Stimulated activated memory B cell treated with anti-CD40 and anti-IgM and Interleukin-4, amounts not matched to agents 10 μg/mL and 1 μg/mL and 100 μg/mL, for 72 hours (primary cell): ENCODE measurements around the gene STXBP5.

Source experiments
- ATAC-seq: fragments of 150-1000 bp; cut with Tn5 transposase; 2 replicates; pipeline ENCODE4 v1.10.0; 2021
- H3K27ac Mint-ChIP-seq: one replicate; pipeline ENCODE4 v1.8.0; 2022; ENCODE audit warnings: mild to moderate bottlenecking, mixed read lengths
- H3K27me3 Mint-ChIP-seq: one replicate; pipeline ENCODE4 v1.8.0; 2022; ENCODE audit warnings: mixed read lengths
- H3K36me3 Mint-ChIP-seq: one replicate; pipeline ENCODE4 v1.8.0; 2022; ENCODE audit warnings: mixed read lengths
- H3K4me1 Mint-ChIP-seq: one replicate; pipeline ENCODE4 v1.8.0; 2022; ENCODE audit warnings: mixed read lengths
- H3K4me3 Mint-ChIP-seq: one replicate; pipeline ENCODE4 v1.8.0; 2022; ENCODE audit warnings: mild to moderate bottlenecking, moderate library complexity, mixed read lengths
- H3K9me3 Mint-ChIP-seq: one replicate; pipeline ENCODE4 v1.8.0; 2022; ENCODE audit warnings: mixed read lengths

STXBP5 gene

GRCh38 chr6:147382945-147383554 lies 178.8 kb downstream of the STXBP5 start:
- Mint-ChIP-seq H3K27me3 (no peaks in the 10 kb centered on the region), H3K4me3 (no peak overlapping the region), H3K9me3 (no peaks in the 10 kb centered on the region), H3K4me1 (no peaks in the 10 kb centered on the region), H3K36me3 (peaks cover 27% of the 10 kb centered on the region), H3K27ac (no peak overlapping the region)
- ATAC-seq = no peak

- H3K27me3 Mint-ChIP-seq = no peaks in the 10 kb centered on the region
- peaks cover 24% of the 10 kb centered on the region for H3K36me3 Mint-ChIP-seq
- ATAC-seq = peak; percentile 43
- H3K4me1 Mint-ChIP-seq = no peaks in the 10 kb centered on the region
- H3K4me3 Mint-ChIP-seq = no peak overlapping the region
- H3K27ac Mint-ChIP-seq = no peak overlapping the region
- no peaks in the 10 kb centered on the region for H3K9me3 Mint-ChIP-seq
Observed at GRCh38 chr6:147384029-147384428, 179.8 kb downstream of the STXBP5 start.

- Mint-ChIP-seq H3K36me3 (peaks cover 19% of the 10 kb centered on the region), H3K27ac (no peak overlapping the region), H3K9me3 (no peaks in the 10 kb centered on the region), H3K4me3 (no peak overlapping the region), H3K4me1 (no peaks in the 10 kb centered on the region), H3K27me3 (no peaks in the 10 kb centered on the region)
- ATAC-seq = no peak
Observed at GRCh38 chr6:147384737-147385710, 180.8 kb downstream of the STXBP5 start.

- peaks cover 12% of the 10 kb centered on the region for H3K4me1 Mint-ChIP-seq
- no peak for ATAC-seq
- H3K36me3 Mint-ChIP-seq = no peaks in the 10 kb centered on the region
- no peaks in the 10 kb centered on the region for H3K9me3 Mint-ChIP-seq
- no peak overlapping the region for H3K4me3 Mint-ChIP-seq
- no peaks in the 10 kb centered on the region for H3K27me3 Mint-ChIP-seq
- no peak overlapping the region for H3K27ac Mint-ChIP-seq
Observed at GRCh38 chr6:147389463-147389862, 185.2 kb downstream of the STXBP5 start.

- no peaks in the 10 kb centered on the region for H3K36me3 Mint-ChIP-seq
- H3K27me3 Mint-ChIP-seq = no peaks in the 10 kb centered on the region
- no peaks in the 10 kb centered on the region for H3K9me3 Mint-ChIP-seq
- H3K4me1 Mint-ChIP-seq = peaks cover 12% of the 10 kb centered on the region
- H3K4me3 Mint-ChIP-seq = no peak overlapping the region
- no peak overlapping the region for H3K27ac Mint-ChIP-seq
- ATAC-seq = no peak
Observed at GRCh38 chr6:147390909-147391536, 186.8 kb downstream of the STXBP5 start.

- Mint-ChIP-seq H3K27ac (no peak overlapping the region), H3K36me3 (no peaks in the 10 kb centered on the region), H3K27me3 (peaks cover 11% of the 10 kb centered on the region), H3K9me3 (no peaks in the 10 kb centered on the region), H3K4me1 (peaks cover 12% of the 10 kb centered on the region), H3K4me3 (no peak overlapping the region)
- ATAC-seq = peak; percentile 43
Observed at GRCh38 chr6:147392917-147393625, 188.9 kb downstream of the STXBP5 start.

GRCh38 chr6:147395158-147395557 lies 190.9 kb downstream of the STXBP5 start:
- Mint-ChIP-seq H3K4me3 (no peak overlapping the region), H3K9me3 (peaks cover 4% of the 10 kb centered on the region), H3K27ac (no peak overlapping the region), H3K4me1 (peaks cover 12% of the 10 kb centered on the region), H3K36me3 (no peaks in the 10 kb centered on the region), H3K27me3 (peaks cover 11% of the 10 kb centered on the region)
- no peak for ATAC-seq

GRCh38 chr6:147397306-147397705 lies 193.1 kb downstream of the STXBP5 start:
- ATAC-seq = no peak
- peaks cover 14% of the 10 kb centered on the region for H3K9me3 Mint-ChIP-seq
- no peaks in the 10 kb centered on the region for H3K36me3 Mint-ChIP-seq
- peaks cover 11% of the 10 kb centered on the region for H3K4me1 Mint-ChIP-seq
- H3K27me3 Mint-ChIP-seq = peaks cover 11% of the 10 kb centered on the region
- no peak overlapping the region for H3K27ac Mint-ChIP-seq
- H3K4me3 Mint-ChIP-seq = no peak overlapping the region

- H3K4me3 Mint-ChIP-seq = no peak overlapping the region
- no peaks in the 10 kb centered on the region for H3K36me3 Mint-ChIP-seq
- H3K9me3 Mint-ChIP-seq = peaks cover 15% of the 10 kb centered on the region
- H3K27me3 Mint-ChIP-seq = peaks cover 11% of the 10 kb centered on the region
- H3K27ac Mint-ChIP-seq = no peak overlapping the region
- no peak for ATAC-seq
- no peaks in the 10 kb centered on the region for H3K4me1 Mint-ChIP-seq
Observed at GRCh38 chr6:147400968-147401367, 196.8 kb downstream of the STXBP5 start.

GRCh38 chr6:147401779-147402178 lies 197.6 kb downstream of the STXBP5 start:
- ATAC-seq = no peak
- H3K36me3 Mint-ChIP-seq = no peaks in the 10 kb centered on the region
- H3K4me1 Mint-ChIP-seq = no peaks in the 10 kb centered on the region
- H3K27me3 Mint-ChIP-seq = peaks cover 8% of the 10 kb centered on the region
- H3K4me3 Mint-ChIP-seq = no peak overlapping the region
- no peak overlapping the region for H3K27ac Mint-ChIP-seq
- H3K9me3 Mint-ChIP-seq = peaks cover 15% of the 10 kb centered on the region

- no peak for ATAC-seq
- Mint-ChIP-seq H3K27me3 (peaks cover 5% of the 10 kb centered on the region), H3K27ac (no peak overlapping the region), H3K4me3 (no peak overlapping the region), H3K4me1 (no peaks in the 10 kb centered on the region), H3K9me3 (peaks cover 6% of the 10 kb centered on the region), H3K36me3 (no peaks in the 10 kb centered on the region)
Observed at GRCh38 chr6:147406783-147407182, 202.6 kb downstream of the STXBP5 start.

- H3K4me3 Mint-ChIP-seq = no peak overlapping the region
- no peak for ATAC-seq
Observed at GRCh38 chr6:147407571-147407970, 203.4 kb downstream of the STXBP5 start.

GRCh38 chr6:147416622-147417021 lies 212.4 kb downstream of the STXBP5 start:
- Mint-ChIP-seq H3K36me3 (no peaks in the 10 kb centered on the region), H3K27ac (no peak overlapping the region), H3K4me3 (no peak overlapping the region), H3K27me3 (peaks cover 10% of the 10 kb centered on the region), H3K9me3 (no peaks in the 10 kb centered on the region), H3K4me1 (peaks cover 6% of the 10 kb centered on the region)
- ATAC-seq = no peak

More at GRCh38 chr6:147407571-147407970, 203.4 kb downstream of the STXBP5 start:
- H3K4me1 Mint-ChIP-seq = no peaks in the 10 kb centered on the region
- H3K27ac Mint-ChIP-seq = no peak overlapping the region
- H3K27me3 Mint-ChIP-seq = peaks cover 13% of the 10 kb centered on the region
- no peaks in the 10 kb centered on the region for H3K36me3 Mint-ChIP-seq
- H3K9me3 Mint-ChIP-seq = no peaks in the 10 kb centered on the region

- Mint-ChIP-seq H3K27me3 (no peaks in the 10 kb centered on the region), H3K27ac (no peak overlapping the region), H3K4me3 (no peak overlapping the region), H3K4me1 (peaks cover 6% of the 10 kb centered on the region), H3K9me3 (peaks cover 5% of the 10 kb centered on the region), H3K36me3 (no peaks in the 10 kb centered on the region)
- no peak for ATAC-seq
Observed at GRCh38 chr6:147417954-147418353, 213.7 kb downstream of the STXBP5 start.

GRCh38 chr6:147418523-147418922 lies 214.3 kb downstream of the STXBP5 start:
- no peak overlapping the region for H3K27ac Mint-ChIP-seq
- no peaks in the 10 kb centered on the region for H3K36me3 Mint-ChIP-seq
- H3K27me3 Mint-ChIP-seq = no peaks in the 10 kb centered on the region
- H3K9me3 Mint-ChIP-seq = peaks cover 5% of the 10 kb centered on the region
- ATAC-seq = no peak
- no peak overlapping the region for H3K4me3 Mint-ChIP-seq
- H3K4me1 Mint-ChIP-seq = peaks cover 6% of the 10 kb centered on the region
